Transverse colon (tissue), 3 donors: ENCODE results near the gene C1QTNF2.

Experiments used
- EP300 ChIP-seq: sonication (generic); formaldehyde crosslinking; IDR thresholded peaks from one replicate; pipeline ENCODE4 v1.6.1; 2017; ENCODE audit warnings: antibody characterized with exemption, low read depth
- TF ChIP-seq, protein P1 (sequence below), 5 experiments: fragments of 200-600 bp in 3 of 5; fragments of 450-650 bp in 2 of 5; sonication (generic) in 3 of 5; IDR thresholded peaks; 1 replicate in 2 of 5; 2 replicates in 3 of 5; pipeline ENCODE4 v1.5.1; 2016 to 2017; ENCODE audit warnings: antibody characterized with exemption in 5 of 5, inconsistent platforms in 3 of 5, mild to moderate bottlenecking in 2 of 5, moderate library complexity in 1 of 5

DNA sequence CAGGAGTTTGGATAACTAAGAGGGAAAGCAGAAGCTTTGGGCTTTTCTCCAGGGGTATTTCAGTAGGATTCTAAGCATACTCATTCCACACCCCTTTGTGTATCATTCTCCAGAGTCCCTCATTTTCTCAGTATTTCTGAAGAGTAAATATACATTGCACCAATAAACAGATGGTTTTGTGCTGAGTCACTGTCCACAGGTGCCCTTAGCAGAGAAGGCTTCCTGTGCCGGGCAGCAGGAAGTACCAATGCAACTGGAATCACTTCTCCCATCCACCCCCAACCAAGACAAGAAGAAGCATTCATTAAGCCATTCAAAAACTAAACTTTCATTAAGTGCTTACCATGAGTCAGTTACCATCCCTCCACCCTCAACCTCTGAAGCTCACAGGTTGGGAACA is 54.5 kb downstream of the C1QTNF2 start:
- TF ChIP-seq, protein P1, sequence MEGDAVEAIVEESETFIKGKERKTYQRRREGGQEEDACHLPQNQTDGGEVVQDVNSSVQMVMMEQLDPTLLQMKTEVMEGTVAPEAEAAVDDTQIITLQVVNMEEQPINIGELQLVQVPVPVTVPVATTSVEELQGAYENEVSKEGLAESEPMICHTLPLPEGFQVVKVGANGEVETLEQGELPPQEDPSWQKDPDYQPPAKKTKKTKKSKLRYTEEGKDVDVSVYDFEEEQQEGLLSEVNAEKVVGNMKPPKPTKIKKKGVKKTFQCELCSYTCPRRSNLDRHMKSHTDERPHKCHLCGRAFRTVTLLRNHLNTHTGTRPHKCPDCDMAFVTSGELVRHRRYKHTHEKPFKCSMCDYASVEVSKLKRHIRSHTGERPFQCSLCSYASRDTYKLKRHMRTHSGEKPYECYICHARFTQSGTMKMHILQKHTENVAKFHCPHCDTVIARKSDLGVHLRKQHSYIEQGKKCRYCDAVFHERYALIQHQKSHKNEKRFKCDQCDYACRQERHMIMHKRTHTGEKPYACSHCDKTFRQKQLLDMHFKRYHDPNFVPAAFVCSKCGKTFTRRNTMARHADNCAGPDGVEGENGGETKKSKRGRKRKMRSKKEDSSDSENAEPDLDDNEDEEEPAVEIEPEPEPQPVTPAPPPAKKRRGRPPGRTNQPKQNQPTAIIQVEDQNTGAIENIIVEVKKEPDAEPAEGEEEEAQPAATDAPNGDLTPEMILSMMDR (IDR thresholded peaks at IDR 0.05) = no peak
- TF ChIP-seq EP300 = no peak
